Fibroblast of upper back skin (primary cell): ENCODE data around the gene DPEP1.
"Not testable (repeated sequence)": the region's sequence is repeated elsewhere in the genome, so short reads cannot be mapped to it uniquely, and the experiment has no call there.

Experiments used
- DNase-seq: peaks from one replicate; pipeline ENCODE4 v3.0.0-alpha.2; 2013

The DPEP1 gene

GRCh38 chr16:89579351-89579750 is 34.1 kb upstream of the DPEP1 start:
- no peak for DNase-seq

- DNase-seq = peak; percentile 97
Measured at GRCh38 chr16:89581045-89581695, 32.3 kb upstream of the DPEP1 start.

GRCh38 chr16:89581861-89582563 is 31.4 kb upstream of the DPEP1 start:
- DNase-seq = peak; percentile 32

GRCh38 chr16:89582614-89583196 is 30.7 kb upstream of the DPEP1 start:
- no peak for DNase-seq

- no peak for DNase-seq
Measured at GRCh38 chr16:89583197-89583894, 30.1 kb upstream of the DPEP1 start.

GRCh38 chr16:89583895-89584644 is 29.4 kb upstream of the DPEP1 start:
- no peak for DNase-seq

GRCh38 chr16:89584768-89585549 is 28.5 kb upstream of the DPEP1 start:
- DNase-seq = no peak

- DNase-seq = no peak
Measured at GRCh38 chr16:89586218-89586617, 27.2 kb upstream of the DPEP1 start.

- no peak for DNase-seq
Measured at GRCh38 chr16:89586853-89587252, 26.6 kb upstream of the DPEP1 start.

GRCh38 chr16:89587676-89588075 is 25.8 kb upstream of the DPEP1 start:
- not testable (repeated sequence) for DNase-seq

GRCh38 chr16:89588413-89589109 is 24.9 kb upstream of the DPEP1 start:
- DNase-seq = no peak

GRCh38 chr16:89589241-89589926 is 24.1 kb upstream of the DPEP1 start:
- no peak for DNase-seq

- no peak for DNase-seq
Measured at GRCh38 chr16:89593841-89594240, 19.6 kb upstream of the DPEP1 start.

- no peak for DNase-seq
Measured at GRCh38 chr16:89595330-89596060, 17.9 kb upstream of the DPEP1 start.

GRCh38 chr16:89596061-89596689 is 17.3 kb upstream of the DPEP1 start:
- no peak for DNase-seq

- DNase-seq = no peak
Measured at GRCh38 chr16:89596957-89597649, 16.3 kb upstream of the DPEP1 start.

GRCh38 chr16:89598199-89598598 is 15.2 kb upstream of the DPEP1 start:
- DNase-seq = peak; percentile 36

GRCh38 chr16:89599451-89599858 is 14.0 kb upstream of the DPEP1 start:
- DNase-seq = no peak

- DNase-seq = no peak
Measured at GRCh38 chr16:89599902-89600301, 13.5 kb upstream of the DPEP1 start.
